Transverse colon (tissue), 4 donors: ENCODE measurements around the gene SLC1A7.

Source experiments
- CTCF ChIP-seq, 5 experiments: fragments of 200-600 bp in 3 of 5; fragments of 450-650 bp in 2 of 5; sonication (generic) in 3 of 5; IDR thresholded peaks; 1 replicate in 2 of 5; 2 replicates in 3 of 5; pipeline ENCODE4 v1.5.1; 2016 to 2017; ENCODE audit warnings: antibody characterized with exemption in 5 of 5, inconsistent platforms in 3 of 5, mild to moderate bottlenecking in 2 of 5, moderate library complexity in 1 of 5
- EP300 ChIP-seq: sonication (generic); formaldehyde crosslinking; IDR thresholded peaks from one replicate; pipeline ENCODE4 v1.6.1; 2017; ENCODE audit warnings: antibody characterized with exemption, low read depth
- POLR2A ChIP-seq: fragments of 450-650 bp; IDR thresholded peaks from one replicate; pipeline ENCODE4 v1.6.1; 2016; ENCODE audit warnings: antibody characterized with exemption, mild to moderate bottlenecking, moderate library complexity
- POLR2AphosphoS5 ChIP-seq, 3 donors: sonication (generic); formaldehyde crosslinking; IDR thresholded peaks; one replicate each; pipeline ENCODE4 v1.6.1; 2016; ENCODE audit warnings: antibody characterized with exemption in 3 of 3

GRCh38 chr1:53189061-53189460 lies 46.6 kb upstream of the SLC1A7 start:
- TF ChIP-seq CTCF (IDR thresholded peaks at IDR 0.05) (no peak), POLR2A (no peak), POLR2AphosphoS5 (IDR thresholded peaks at IDR 0.05) (no peak), EP300 (no peak)
